22Rv1 (cell line): ENCODE data around the gene CAMTA1.

Experiments
- CTCF ChIP-seq: fragments of 450-650 bp; IDR thresholded peaks from 2 replicates; pipeline ENCODE4 v1.5.1; 2017; ENCODE audit warnings: mild to moderate bottlenecking
- ZFX ChIP-seq: fragments of 450-650 bp; IDR thresholded peaks from 2 replicates; pipeline ENCODE4 v1.6.1; 2017; ENCODE audit warnings: antibody characterized with exemption, borderline replicate concordance

GRCh38 chr1:7611421-7612010, 826.3 kb downstream of the CAMTA1 start:
- TF ChIP-seq CTCF (no peak), ZFX (no peak)
